Measurements from ENCODE around the gene CACNA2D4. TPM values are rescaled to one million over a fixed set of nuclear protein-coding genes. Genes with fewer than 3 reads are reported as not detected.

The CACNA2D4 gene
- total and polyA plus RNA-seq, 2 donors (not counting 1 experiment from before 2014, with no cell fraction given) = 0.68 to 0.99 TPM

- Histone ChIP-seq H3K4me2 (ENCODE audit: extremely low read depth, insufficient read depth, low read length) (no peak overlapping the region), H4K20me1 (ENCODE audit: control insufficient read depth, extremely low read depth, insufficient read depth, low read length) (no peaks in the 10 kb centered on the region), H3K4me3 (replicated peaks in 1 of 4; ENCODE audit: control extremely low read depth in 1 of 4, insufficient read depth in 1 of 4, low read depth in 3 of 4, low read length in 4 of 4) (no peak overlapping the region), H3K9ac (ENCODE audit: insufficient read depth, low read length) (no peak overlapping the region), H3K27me3 (ENCODE audit: control insufficient read depth, insufficient read depth, low read length) (peaks cover 21% of the 10 kb centered on the region), H3K4me1 (ENCODE audit: control insufficient read depth, extremely low read depth, insufficient read depth, low read length) (no peaks in the 10 kb centered on the region), H3K27ac (ENCODE audit: insufficient read depth, low read length) (no peak overlapping the region), H3K79me2 (ENCODE audit: control insufficient read depth, insufficient read depth, low read length) (no peaks in the 10 kb centered on the region), H3K36me3 (ENCODE audit: control insufficient read depth, insufficient read depth, low read length) (no peaks in the 10 kb centered on the region), H3K9me3 (ENCODE audit: control insufficient read depth, insufficient read depth, low read depth, low read length) (no peaks in the 10 kb centered on the region), H2AFZ (ENCODE audit: low read length) (no peak overlapping the region)
- no peak for TF ChIP-seq CTCF (conservative IDR thresholded peaks at IDR 0.05 in 1 of 2, IDR thresholded peaks at IDR 0.05 in 1 of 2; ENCODE audit: low read depth in 1 of 2, low read length in 2 of 2)
- no peak for TF ChIP-seq EZH2 (IDR thresholded peaks at IDR 0.05; ENCODE audit: low read length, missing control alignments)
- no peak for DNase-seq (ENCODE audit: low read depth in 2 of 2)
Measured at GRCh38 chr12:1830401-1830845, 88.0 kb downstream of the CACNA2D4 start.

- TF ChIP-seq EZH2 (IDR thresholded peaks at IDR 0.05; ENCODE audit: low read length, missing control alignments) (no peak), CTCF (conservative IDR thresholded peaks at IDR 0.05 in 1 of 2, IDR thresholded peaks at IDR 0.05 in 1 of 2; ENCODE audit: low read depth in 1 of 2, low read length in 2 of 2) (no peak)
- H3K36me3 ChIP-seq (ENCODE audit: control insufficient read depth, insufficient read depth, low read length) = no peaks in the 10 kb centered on the region
- H3K4me2 ChIP-seq (ENCODE audit: extremely low read depth, insufficient read depth, low read length) = no peak overlapping the region
- H3K27ac ChIP-seq (ENCODE audit: insufficient read depth, low read length) = no peak overlapping the region
- no peaks in the 10 kb centered on the region for H3K4me1 ChIP-seq (ENCODE audit: control insufficient read depth, extremely low read depth, insufficient read depth, low read length)
- H3K9me3 ChIP-seq (ENCODE audit: control insufficient read depth, insufficient read depth, low read depth, low read length) = no peaks in the 10 kb centered on the region
- no peak overlapping the region for H3K9ac ChIP-seq (ENCODE audit: insufficient read depth, low read length)
- H3K27me3 ChIP-seq (ENCODE audit: control insufficient read depth, insufficient read depth, low read length) = peaks cover 26% of the 10 kb centered on the region
- no peak overlapping the region for H3K4me3 ChIP-seq (replicated peaks in 1 of 4; ENCODE audit: control extremely low read depth in 1 of 4, insufficient read depth in 1 of 4, low read depth in 3 of 4, low read length in 4 of 4)
- no peak for DNase-seq (ENCODE audit: low read depth in 2 of 2)
- no peaks in the 10 kb centered on the region for H3K79me2 ChIP-seq (ENCODE audit: control insufficient read depth, insufficient read depth, low read length)
- H2AFZ ChIP-seq (ENCODE audit: low read length) = no peak overlapping the region
- H4K20me1 ChIP-seq (ENCODE audit: control insufficient read depth, extremely low read depth, insufficient read depth, low read length) = no peaks in the 10 kb centered on the region
Measured at GRCh38 chr12:1829306-1829900, 89.0 kb downstream of the CACNA2D4 start.

GRCh38 chr12:1828856-1829255, 89.6 kb downstream of the CACNA2D4 start:
- Histone ChIP-seq H3K79me2 (ENCODE audit: control insufficient read depth, insufficient read depth, low read length) (no peaks in the 10 kb centered on the region), H4K20me1 (ENCODE audit: control insufficient read depth, extremely low read depth, insufficient read depth, low read length) (no peaks in the 10 kb centered on the region), H3K4me3 (replicated peaks in 1 of 4; ENCODE audit: control extremely low read depth in 1 of 4, insufficient read depth in 1 of 4, low read depth in 3 of 4, low read length in 4 of 4) (no peak overlapping the region), H2AFZ (ENCODE audit: low read length) (no peak overlapping the region), H3K4me1 (ENCODE audit: control insufficient read depth, extremely low read depth, insufficient read depth, low read length) (no peaks in the 10 kb centered on the region), H3K4me2 (ENCODE audit: extremely low read depth, insufficient read depth, low read length) (no peak overlapping the region), H3K27me3 (ENCODE audit: control insufficient read depth, insufficient read depth, low read length) (peaks cover 29% of the 10 kb centered on the region), H3K36me3 (ENCODE audit: control insufficient read depth, insufficient read depth, low read length) (no peaks in the 10 kb centered on the region), H3K9me3 (ENCODE audit: control insufficient read depth, insufficient read depth, low read depth, low read length) (no peaks in the 10 kb centered on the region), H3K9ac (ENCODE audit: insufficient read depth, low read length) (no peak overlapping the region), H3K27ac (ENCODE audit: insufficient read depth, low read length) (no peak overlapping the region)
- DNase-seq (ENCODE audit: low read depth in 2 of 2) = peak in 1 of 2 donors; percentile 15
- no peak for TF ChIP-seq CTCF (conservative IDR thresholded peaks at IDR 0.05 in 1 of 2, IDR thresholded peaks at IDR 0.05 in 1 of 2; ENCODE audit: low read depth in 1 of 2, low read length in 2 of 2)
- no peak for TF ChIP-seq EZH2 (IDR thresholded peaks at IDR 0.05; ENCODE audit: low read length, missing control alignments)
